DND-41 (cell line): ENCODE measurements around the gene CCS.

Experiments
- ATAC-seq: fragments of 200-7000 bp; cut with Tn5 transposase; 3 replicates; pipeline ENCODE4 v1.9.1; 2021; ENCODE audit warnings: low read depth; ENCODE audit not compliant: insufficient read depth
- DNase-seq: peaks from one replicate; pipeline ENCODE4 v3.0.0-alpha.2; 2020
- H2AFZ ChIP-seq: 2 replicates; pipeline ENCODE4 v1.6.0; 2012; ENCODE audit warnings: low read depth, low read length
- H3K27ac ChIP-seq: 2 replicates; pipeline ENCODE4 v1.5.1; 2012; ENCODE audit warnings: low read length, inconsistent platforms
- H3K27me3 ChIP-seq: fragments of 200-600 bp; sonication (generic); 2 replicates; pipeline ENCODE4 v1.6.0; 2012; ENCODE audit warnings: low read length, mild to moderate bottlenecking, inconsistent platforms; ENCODE audit not compliant: insufficient read depth, poor library complexity
- H3K36me3 ChIP-seq: 2 replicates; pipeline ENCODE4 v1.5.1; 2012; ENCODE audit warnings: low read length, inconsistent platforms; ENCODE audit not compliant: insufficient read depth
- H3K4me1 ChIP-seq: 2 replicates; pipeline ENCODE4 v1.5.1; 2012; ENCODE audit warnings: mild to moderate bottlenecking, low read length; ENCODE audit not compliant: insufficient read depth
- H3K4me2 ChIP-seq: 2 replicates; pipeline ENCODE4 v1.6.0; 2012; ENCODE audit warnings: mild to moderate bottlenecking, moderate library complexity, low read length, inconsistent platforms; ENCODE audit not compliant: insufficient read depth
- H3K4me3 ChIP-seq, 2 experiments: fragments of 200-600 bp in 1 of 2; shearing (Covaris generic) in 1 of 2; 2 replicates each; pipeline ENCODE4 v1.5.1; 2012 to 2016; ENCODE audit warnings: inconsistent platforms in 2 of 2, low read length in 2 of 2, mild to moderate bottlenecking in 2 of 2, low read depth in 1 of 2, moderate library complexity in 1 of 2
- H3K79me2 ChIP-seq: 2 replicates; pipeline ENCODE4 v1.6.0; 2012; ENCODE audit warnings: low read length, inconsistent platforms; ENCODE audit not compliant: insufficient read depth
- H3K9ac ChIP-seq: 2 replicates; pipeline ENCODE4 v1.6.0; 2012; ENCODE audit warnings: low read depth, mild to moderate bottlenecking, inconsistent platforms, low read length, moderate library complexity
- H3K9me3 ChIP-seq: 2 replicates; pipeline ENCODE4 v1.5.1; 2012; ENCODE audit warnings: low read length, moderate library complexity, mild to moderate bottlenecking, inconsistent platforms; ENCODE audit not compliant: insufficient read depth, severe bottlenecking
- H4K20me1 ChIP-seq: 2 replicates; pipeline ENCODE4 v1.6.0; 2012; ENCODE audit warnings: low read length; ENCODE audit not compliant: insufficient read depth
- EZH2 ChIP-seq: IDR thresholded peaks from 3 replicates; pipeline ENCODE4 v1.6.1; 2012; ENCODE audit warnings: borderline replicate concordance, low read depth, mild to moderate bottlenecking, moderate library complexity, low read length, inconsistent platforms; ENCODE audit not compliant: severe bottlenecking
- TF ChIP-seq, protein P1 (sequence below): IDR thresholded peaks from 2 replicates; pipeline ENCODE4 v1.5.1; 2012; ENCODE audit warnings: borderline replicate concordance, low read length, moderate library complexity, mild to moderate bottlenecking; ENCODE audit not compliant: poor library complexity, severe bottlenecking; ENCODE audit errors: extremely low read depth

The CCS gene

DNA sequence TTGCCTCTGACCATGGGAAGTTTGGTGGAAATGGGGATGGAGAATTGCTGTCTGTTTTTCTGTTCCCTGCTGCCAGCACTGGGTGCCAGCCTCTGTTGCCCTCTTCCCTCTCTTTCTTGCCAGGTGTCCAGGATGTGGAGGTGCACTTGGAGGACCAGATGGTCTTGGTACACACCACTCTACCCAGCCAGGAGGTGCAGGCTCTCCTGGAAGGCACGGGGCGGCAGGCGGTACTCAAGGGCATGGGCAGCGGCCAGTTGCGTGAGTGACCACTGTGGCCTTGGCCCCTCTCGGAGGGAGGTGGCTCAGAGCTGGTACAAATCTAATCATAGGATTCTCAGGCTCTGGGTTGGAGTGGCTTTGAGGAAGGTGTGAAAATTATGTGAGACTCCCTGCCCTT, 6.0 kb downstream of the CCS start:
- Histone ChIP-seq H4K20me1 (no peaks in the 10 kb centered on the region), H3K79me2 (peaks cover 3% of the 10 kb centered on the region; the same call in 1 of the 2 replicates), H3K27me3 (no peaks in the 10 kb centered on the region), H3K27ac (no peak overlapping the region), H3K9me3 (no peaks in the 10 kb centered on the region), H2AFZ (no peak overlapping the region), H3K4me3 (no peak overlapping the region), H3K36me3 (peaks cover 22% of the 10 kb centered on the region), H3K4me1 (peaks cover 8% of the 10 kb centered on the region), H3K9ac (no peak overlapping the region), H3K4me2 (no peak overlapping the region)
- no peak for ATAC-seq
- no peak for DNase-seq
- no peak for TF ChIP-seq EZH2
- TF ChIP-seq, protein P1, sequence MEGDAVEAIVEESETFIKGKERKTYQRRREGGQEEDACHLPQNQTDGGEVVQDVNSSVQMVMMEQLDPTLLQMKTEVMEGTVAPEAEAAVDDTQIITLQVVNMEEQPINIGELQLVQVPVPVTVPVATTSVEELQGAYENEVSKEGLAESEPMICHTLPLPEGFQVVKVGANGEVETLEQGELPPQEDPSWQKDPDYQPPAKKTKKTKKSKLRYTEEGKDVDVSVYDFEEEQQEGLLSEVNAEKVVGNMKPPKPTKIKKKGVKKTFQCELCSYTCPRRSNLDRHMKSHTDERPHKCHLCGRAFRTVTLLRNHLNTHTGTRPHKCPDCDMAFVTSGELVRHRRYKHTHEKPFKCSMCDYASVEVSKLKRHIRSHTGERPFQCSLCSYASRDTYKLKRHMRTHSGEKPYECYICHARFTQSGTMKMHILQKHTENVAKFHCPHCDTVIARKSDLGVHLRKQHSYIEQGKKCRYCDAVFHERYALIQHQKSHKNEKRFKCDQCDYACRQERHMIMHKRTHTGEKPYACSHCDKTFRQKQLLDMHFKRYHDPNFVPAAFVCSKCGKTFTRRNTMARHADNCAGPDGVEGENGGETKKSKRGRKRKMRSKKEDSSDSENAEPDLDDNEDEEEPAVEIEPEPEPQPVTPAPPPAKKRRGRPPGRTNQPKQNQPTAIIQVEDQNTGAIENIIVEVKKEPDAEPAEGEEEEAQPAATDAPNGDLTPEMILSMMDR = no peak

DNA sequence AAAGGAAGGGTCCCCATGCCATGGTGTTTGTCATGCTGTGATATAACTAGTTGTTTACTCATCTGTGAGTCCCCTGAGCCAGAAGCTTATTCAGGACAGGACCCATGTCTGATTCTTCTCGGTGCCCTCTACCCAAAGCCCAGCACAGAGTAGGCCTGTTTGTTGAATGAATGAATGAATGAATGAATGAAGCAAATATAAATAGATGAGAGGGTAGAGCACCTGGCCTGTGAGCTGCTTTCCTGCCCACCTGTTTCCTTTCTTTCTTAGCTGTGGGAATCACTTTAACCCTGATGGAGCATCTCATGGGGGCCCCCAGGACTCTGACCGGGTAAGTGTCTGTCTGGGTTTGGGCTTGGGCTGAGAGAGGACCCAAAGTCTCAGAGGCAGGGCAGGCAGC, 7.2 kb downstream of the CCS start:
- TF ChIP-seq, protein P1 = no peak
- TF ChIP-seq EZH2 = no peak
- Histone ChIP-seq H4K20me1 (no peaks in the 10 kb centered on the region), H3K9ac (no peak overlapping the region)

DNA sequence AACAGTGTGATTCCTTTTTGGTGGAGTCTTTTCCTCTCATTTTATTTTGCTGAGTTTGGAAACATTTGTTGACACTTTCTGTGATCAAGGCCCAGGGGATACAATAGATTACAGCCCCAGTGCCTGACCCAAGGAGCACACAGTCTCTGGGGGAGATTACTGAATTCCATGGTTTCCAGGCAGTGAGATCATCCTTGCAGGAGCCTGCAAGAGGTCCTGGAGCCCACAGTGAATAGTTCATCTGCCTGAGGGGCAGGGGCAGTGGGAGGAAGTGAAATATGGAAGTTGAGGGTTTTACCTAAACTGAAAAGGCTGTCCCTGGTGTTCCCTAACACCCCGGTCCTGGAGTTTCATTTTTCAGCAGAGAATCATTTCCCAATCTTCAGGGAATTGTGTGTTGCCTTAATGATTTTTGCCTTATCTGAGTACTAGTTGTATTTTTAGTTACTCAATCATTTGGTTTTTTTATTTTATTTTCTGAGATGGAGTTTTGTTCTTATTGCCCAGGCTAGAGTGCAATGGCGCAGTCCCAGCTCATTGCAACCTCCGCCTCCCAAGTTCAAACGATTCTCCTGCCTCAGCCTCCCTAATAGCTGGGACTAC, 7.7 kb downstream of the CCS start:
- DNase-seq (no peak), ATAC-seq (no peak)
- no peak overlapping the region for H3K4me2 ChIP-seq
- no peak overlapping the region for H3K27ac ChIP-seq
- H3K36me3 ChIP-seq = peaks cover 36% of the 10 kb centered on the region
- H3K9me3 ChIP-seq = no peaks in the 10 kb centered on the region
- H3K9ac ChIP-seq = no peak overlapping the region
- no peak for TF ChIP-seq EZH2
- TF ChIP-seq, protein P1 = no peak
- no peaks in the 10 kb centered on the region for H3K27me3 ChIP-seq
- H3K4me3 ChIP-seq = no peak overlapping the region
- no peaks in the 10 kb centered on the region for H4K20me1 ChIP-seq
- H3K79me2 ChIP-seq = peaks cover 3% of the 10 kb centered on the region; the same call in 1 of the 2 replicates
- no peak overlapping the region for H2AFZ ChIP-seq
- H3K4me1 ChIP-seq = no peaks in the 10 kb centered on the region

More for the DNA sequence above, 7.2 kb downstream of the CCS start:
- H3K4me1 ChIP-seq = no peaks in the 10 kb centered on the region; the same call in 1 of the 2 replicates
- H3K9me3 ChIP-seq = no peaks in the 10 kb centered on the region
- H3K36me3 ChIP-seq = peaks cover 31% of the 10 kb centered on the region
- DNase-seq (no peak), ATAC-seq (no peak)
- no peaks in the 10 kb centered on the region for H3K27me3 ChIP-seq
- H3K27ac ChIP-seq = no peak overlapping the region
- H2AFZ ChIP-seq = no peak overlapping the region
- H3K79me2 ChIP-seq = peaks cover 3% of the 10 kb centered on the region; the same call in 1 of the 2 replicates
- H3K4me2 ChIP-seq = no peak overlapping the region
- H3K4me3 ChIP-seq = no peak overlapping the region
